Loucy (cell line): ENCODE results near the gene STPG2.

Experiments used
- CTCF ChIP-seq: fragments of 200-600 bp; sonication (generic); conservative IDR thresholded peaks from 2 replicates; pipeline ENCODE4 v1.5.1; 2014; ENCODE audit warnings: mild to moderate bottlenecking, antibody characterized with exemption, low read length
- EZH2phosphoT487 ChIP-seq: fragments of 200-600 bp; IDR thresholded peaks from 2 replicates; pipeline ENCODE4 v1.6.1; 2018; ENCODE audit warnings: antibody characterized with exemption, mild to moderate bottlenecking, moderate library complexity, borderline replicate concordance

DNA sequence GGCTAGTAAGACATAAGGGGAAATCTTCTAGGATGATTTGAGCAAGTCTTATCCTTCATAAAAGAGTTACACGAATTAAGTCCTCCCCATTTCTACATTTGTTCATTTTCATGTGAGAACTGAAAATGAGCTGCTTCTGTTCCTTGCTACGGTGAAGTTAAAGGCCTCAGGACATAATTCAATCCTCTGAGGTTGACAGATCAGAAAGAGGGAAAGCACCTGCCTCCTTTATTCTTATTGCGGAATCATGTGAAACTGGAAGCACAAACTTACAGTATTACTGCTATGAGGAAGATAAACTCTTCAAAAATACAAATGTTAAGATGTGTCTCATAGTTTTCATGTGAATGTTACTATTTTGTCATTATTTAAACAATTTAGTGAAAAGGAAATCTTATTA lies 395.3 kb downstream of the STPG2 start:
- TF ChIP-seq CTCF (no peak), EZH2phosphoT487 (no peak)
